DMS 273 (cell line): ENCODE measurements around the gene TUBG1.

Source experiments
- DNase-seq: peaks from one replicate; lab custom pipeline; 2025; ENCODE audit not compliant: unreplicated experiment; lab: John Stamatoyannopoulos, UW

Gene TUBG1

DNA sequence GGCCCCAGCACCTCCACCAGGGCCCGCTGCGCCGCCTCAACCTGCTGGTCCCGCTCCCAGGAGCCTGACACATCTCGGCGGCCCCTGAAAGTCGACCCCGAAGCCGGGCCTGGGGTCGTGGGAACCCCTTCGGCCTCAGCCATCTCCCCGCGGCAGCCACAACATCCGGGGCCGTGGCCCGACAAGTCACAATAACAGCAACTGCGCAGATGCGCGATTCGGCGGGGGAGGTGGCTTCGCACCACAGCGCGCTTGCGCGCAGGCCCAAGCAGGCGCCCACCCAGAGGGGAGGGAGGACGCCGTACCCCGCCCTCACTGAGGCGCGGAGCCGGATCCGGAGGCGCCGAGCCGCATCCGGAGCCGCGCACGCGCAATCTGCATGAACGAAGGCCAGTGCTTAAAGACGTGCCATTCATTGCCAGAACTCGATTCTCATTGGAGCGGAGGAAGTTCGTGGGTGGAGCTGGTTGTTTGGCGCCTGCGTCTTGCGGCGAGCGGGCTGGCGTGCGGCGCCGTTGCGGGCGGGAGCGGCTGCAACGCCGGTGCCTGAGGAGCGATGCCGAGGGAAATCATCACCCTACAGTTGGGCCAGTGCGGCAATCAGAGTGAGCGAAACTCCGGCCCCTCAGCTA, at the start of gene TUBG1, which contains the start of gene RETREG3:
TUBG1 (plus strand) TSS at position 502 of the 632 bp plus-strand sequence; CDS start at position 557, 55 bp downstream.
RETREG3 (minus strand) TSS at position 193 of the 632 bp plus-strand sequence; CDS start at position 143, 50 bp downstream.
- DNase-seq: peak; percentile 100

DNA sequence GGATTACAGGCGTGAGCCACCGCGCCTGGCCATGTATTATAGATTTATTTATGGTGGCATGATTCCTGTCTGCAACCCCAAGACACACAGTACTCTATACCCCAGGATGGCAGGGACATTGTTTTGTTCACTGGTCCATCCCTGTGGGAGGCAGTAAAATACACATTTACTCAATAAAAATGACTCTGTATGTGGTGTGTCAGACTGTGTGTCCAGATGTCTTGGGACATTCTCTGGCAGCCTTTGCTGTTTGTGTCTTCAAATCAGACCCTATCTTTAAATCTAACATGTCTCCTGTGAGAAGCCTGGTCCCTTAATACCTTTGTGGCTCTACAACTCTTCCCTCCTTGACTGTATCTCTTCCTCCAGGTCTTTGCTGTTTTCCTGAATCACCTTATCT, 49.2 kb upstream of the TUBG1 start:
- DNase-seq: no peak

DNA sequence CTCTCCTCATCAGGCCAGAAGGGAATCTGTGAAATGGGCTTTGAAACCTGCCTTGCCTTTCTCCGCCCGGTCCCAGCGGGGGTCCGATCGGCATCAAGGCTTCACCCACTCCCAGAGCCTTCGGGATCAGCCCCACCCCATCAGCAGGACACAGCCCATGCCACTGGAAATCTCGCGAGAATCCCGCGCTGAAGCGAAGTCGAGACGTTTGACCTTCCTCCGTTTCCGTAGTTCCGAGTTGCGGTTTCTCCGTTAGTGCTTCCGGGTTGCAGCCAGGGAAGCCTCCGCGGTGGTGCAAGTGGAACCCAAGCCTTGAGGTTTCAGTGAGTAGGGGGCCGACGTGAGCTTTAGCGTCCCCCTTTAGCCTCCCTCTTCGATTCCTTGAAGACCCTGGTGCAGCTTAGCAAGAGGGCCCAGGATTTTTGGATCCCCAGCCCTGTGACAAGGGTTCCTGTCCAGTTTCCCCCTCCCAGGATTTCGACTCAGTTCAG, 47.5 kb upstream of the TUBG1 start, which contains the start of gene COASY:
COASY (plus strand) TSS at position 252 of the 491 bp plus-strand sequence. CDS start 475 bp downstream, outside the sequence.
- DNase-seq: peak; percentile 94

DNA sequence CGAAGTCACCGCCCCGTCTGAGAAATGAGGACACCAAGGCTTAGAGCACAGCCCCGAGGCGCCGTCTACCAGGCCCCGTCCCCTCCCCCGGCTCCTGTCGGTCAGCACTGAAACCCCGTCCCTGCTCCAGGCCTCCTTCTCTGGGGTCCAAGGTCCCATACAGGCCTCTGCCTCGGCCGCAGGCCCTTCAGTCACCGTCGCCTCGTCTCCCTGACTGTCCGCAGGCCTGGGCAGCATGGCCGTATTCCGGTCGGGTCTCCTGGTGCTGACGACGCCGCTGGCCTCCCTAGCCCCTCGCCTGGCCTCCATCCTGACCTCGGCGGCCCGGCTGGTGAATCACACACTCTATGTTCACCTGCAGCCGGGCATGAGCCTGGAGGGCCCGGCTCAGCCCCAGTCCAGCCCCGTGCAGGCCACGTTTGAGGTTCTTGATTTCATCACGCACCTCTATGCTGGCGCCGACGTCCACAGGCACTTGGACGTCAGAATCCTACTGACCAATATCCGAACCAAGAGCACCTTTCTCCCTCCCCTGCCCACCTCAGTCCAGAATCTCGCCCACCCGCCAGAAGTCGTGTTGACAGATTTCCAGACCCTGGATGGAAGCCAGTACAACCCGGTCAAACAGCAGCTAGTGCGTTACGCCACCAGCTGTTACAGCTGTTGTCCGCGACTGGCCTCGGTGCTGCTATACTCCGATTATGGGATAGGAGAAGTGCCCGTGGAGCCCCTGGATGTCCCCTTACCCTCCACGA, 46.9 kb upstream of the TUBG1 start:
- peak; percentile 55 for DNase-seq

DNA sequence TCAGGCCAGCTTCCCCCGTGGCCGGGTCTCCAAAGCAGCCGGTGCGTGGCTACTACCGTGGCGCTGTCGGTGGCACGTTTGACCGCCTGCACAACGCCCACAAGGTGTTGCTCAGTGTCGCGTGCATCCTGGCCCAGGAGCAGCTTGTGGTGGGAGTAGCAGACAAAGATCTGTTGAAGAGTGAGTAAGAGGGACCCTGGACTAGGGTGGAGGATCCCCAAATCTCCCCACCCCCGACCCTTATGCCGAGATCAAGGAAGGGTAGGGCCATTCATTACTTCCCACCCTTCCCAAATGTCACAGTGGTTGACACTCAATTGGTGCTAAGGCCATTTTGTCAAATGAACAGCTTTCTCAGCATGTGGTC, 46.4 kb upstream of the TUBG1 start:
- DNase-seq: no peak

DNA sequence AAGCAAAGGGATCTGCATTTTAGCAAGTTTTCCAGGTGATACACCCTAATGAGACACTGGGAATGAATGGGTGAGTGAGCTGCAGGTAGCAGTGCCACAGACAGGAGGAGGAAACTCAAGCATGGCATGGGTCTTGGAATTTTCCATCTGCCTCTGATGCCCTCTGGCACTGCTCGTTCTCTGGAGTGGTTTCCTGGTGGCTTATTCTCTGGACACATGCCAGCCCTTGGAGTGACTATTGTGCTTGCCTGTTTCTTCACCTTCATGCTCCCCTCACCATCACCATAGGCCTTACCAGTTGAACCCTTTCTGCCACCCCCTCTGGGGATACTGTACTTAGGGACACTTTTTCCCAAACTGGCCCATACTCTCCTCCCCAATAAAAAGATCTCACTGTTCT, 45.9 kb upstream of the TUBG1 start:
- peak; percentile 36 for DNase-seq

DNA sequence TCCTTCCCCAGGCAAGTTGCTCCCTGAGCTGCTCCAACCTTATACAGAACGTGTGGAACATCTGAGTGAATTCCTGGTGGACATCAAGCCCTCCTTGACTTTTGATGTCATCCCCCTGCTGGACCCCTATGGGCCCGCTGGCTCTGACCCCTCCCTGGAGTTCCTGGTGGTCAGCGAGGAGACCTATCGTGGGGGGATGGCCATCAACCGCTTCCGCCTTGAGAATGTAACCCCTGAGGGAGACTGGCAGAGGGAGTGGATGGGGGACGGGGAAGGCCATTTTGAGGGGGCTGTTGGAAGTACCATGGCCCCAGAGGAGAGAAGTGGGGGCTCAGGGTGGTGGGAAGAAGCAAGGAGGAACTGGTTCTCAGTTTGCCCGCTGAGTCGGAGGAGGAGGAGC, 45.5 kb upstream of the TUBG1 start:
- DNase-seq: no peak

DNA sequence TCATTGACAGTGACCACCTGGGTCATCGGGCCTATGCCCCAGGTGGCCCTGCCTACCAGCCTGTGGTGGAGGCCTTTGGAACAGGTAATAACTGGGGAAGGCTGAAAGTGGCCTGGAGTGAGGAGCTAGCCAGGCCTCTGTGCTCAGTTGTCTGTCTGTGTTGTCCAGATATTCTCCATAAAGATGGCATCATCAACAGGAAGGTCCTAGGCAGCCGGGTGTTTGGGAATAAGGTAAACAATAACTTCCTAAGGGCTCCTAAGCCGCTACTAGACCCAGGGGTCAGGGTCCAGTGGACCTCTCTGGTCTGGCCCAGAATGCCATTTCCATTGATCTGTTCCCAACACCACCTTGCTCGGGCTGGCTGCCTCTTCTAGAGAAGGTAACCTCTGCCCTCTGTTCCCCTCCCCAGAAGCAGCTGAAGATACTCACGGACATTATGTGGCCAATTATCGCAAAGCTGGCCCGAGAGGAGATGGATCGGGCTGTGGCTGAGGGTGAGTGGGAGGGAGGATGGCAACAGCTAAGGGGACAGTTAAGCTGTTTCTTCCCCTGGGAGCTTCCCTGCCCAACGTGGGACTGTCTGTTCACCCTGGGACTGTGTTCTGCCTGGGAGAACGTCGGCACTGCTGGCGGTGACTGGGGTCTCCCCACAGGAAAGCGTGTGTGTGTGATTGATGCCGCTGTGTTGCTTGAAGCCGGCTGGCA, 44.5 kb upstream of the TUBG1 start:
- DNase-seq: no peak

DNA sequence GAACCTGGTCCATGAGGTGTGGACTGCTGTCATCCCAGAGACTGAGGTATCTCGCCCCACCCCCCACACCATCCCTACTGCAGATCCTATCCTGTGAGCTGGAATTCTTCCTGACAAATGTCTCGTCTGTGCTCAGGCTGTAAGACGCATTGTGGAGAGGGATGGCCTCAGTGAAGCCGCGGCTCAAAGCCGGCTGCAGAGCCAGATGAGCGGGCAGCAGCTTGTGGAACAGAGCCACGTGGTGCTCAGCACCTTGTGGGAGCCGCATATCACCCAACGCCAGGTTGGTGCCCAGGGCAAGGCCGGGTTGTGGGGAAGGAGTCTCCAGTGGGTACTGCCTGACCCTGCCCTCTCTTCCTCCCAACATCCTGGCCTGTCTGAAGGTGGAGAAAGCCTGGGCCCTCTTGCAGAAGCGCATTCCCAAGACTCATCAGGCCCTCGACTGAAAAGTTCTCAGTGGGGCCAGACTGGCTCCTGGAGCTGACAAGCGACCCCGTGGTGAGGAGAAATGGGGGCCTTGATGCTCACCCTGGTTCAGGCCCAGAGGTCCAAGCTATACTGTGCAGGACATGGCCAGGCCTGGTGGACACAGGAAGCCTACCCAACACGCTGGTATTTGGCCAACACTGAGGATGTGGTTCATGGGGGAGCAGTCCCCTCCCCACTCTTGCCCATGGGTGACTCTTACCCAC, 43.8 kb upstream of the TUBG1 start:
- DNase-seq: no peak

DNA sequence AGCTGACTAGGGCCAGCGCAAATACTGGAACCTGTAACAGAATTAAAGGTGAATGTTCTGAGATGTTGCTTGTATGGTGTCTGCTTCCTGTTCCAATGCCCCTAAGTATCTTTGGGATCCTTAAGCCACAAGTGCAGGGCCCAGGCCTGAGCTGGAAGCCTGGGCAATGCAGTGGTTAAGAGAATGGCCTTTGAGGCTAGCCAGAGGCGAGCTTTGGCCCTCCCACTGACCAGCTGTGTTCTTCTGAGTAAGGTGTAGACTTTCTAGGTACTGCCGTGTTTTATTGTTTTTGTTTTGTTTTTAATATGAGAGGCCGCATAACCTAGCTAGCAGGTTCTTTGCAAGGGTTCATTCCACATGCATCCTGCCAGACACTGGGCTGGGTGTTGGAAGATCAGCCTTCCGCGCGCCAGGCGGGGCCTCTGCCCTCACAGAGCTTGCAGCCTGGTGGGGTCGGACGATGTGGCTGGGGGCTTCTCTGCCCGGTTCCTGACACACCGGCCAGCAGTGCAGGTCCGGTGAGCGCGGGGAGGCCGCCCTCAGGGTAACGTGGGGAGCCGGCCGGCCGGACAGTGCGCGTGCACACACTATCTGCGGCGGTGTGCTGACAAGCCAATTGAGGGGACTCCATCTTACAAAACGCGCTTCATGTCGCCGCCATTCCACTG, 43.1 kb upstream of the TUBG1 start:
- no peak for DNase-seq

DNA sequence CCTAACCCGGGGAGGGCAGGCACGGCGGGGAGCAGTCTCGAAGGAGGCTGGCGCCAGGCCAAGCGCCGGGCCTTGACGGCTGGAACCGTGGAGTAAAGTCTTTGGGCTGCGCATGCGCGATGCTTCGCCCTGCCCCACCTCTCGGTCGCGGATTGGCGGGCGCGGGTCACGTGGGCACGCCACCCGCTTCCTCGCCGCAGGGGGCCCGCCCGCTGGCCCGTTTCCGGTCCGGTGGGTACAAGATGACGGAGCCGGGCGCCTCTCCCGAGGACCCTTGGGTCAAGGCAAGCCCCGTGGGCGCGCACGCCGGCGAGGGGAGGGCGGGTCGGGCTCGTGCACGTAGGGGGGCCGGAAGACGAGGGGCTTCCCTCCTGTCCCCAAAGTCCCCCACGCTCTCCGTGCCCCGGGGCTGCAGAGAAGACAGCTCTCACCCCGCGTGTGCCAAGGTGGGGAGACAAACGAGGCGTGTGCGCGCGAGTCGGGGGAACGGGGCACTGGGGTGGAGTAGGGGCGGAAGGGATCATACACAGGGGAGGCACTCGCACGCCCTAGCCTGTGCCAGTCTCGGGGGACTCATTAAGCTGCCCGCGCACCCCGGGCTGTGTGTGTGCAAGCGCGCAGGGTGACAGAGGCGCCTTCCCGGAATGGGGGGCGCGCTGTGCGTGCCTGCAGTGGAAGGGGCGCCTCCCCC, 42.5 kb upstream of the TUBG1 start, which contains the start of gene MLX:
MLX (plus strand) TSS at position 218 of the 691 bp plus-strand sequence; CDS start at position 243, 25 bp downstream.
- peak; percentile 98 for DNase-seq

DNA sequence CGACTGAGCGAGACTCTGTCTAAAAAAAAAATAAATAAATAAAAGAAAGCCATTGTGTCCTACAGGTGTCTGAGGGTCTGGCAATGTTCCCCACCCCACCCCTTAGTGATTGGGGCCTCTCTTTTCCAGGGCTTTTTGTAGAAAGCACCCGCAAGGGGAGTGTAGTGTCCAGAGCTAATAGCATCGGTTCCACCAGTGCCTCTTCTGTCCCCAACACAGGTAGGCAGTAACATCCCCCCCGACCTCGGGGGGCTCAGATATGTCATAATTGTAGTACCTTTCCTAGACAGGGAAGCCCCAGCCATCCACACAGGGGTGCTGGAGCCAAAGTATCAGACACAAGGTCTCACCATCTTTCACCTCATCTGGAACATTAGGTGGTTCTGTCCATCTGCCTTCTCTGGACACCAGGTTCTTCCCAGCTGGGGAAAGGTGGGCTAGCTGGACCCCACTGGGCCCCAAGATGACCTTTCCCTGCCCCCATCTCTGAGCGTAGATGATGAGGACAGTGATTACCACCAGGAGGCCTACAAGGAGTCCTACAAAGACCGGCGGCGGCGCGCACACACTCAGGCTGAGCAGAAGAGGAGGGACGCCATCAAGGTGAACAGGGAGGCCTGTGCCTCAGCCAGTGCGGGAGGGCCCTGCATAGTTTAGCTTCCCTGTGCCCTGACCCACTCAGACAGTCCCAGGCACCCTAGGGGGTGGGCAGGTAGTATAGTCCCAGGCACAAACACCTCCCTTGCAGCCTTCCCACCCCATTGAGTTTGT, 41.0 kb upstream of the TUBG1 start:
- DNase-seq: no peak

DNA sequence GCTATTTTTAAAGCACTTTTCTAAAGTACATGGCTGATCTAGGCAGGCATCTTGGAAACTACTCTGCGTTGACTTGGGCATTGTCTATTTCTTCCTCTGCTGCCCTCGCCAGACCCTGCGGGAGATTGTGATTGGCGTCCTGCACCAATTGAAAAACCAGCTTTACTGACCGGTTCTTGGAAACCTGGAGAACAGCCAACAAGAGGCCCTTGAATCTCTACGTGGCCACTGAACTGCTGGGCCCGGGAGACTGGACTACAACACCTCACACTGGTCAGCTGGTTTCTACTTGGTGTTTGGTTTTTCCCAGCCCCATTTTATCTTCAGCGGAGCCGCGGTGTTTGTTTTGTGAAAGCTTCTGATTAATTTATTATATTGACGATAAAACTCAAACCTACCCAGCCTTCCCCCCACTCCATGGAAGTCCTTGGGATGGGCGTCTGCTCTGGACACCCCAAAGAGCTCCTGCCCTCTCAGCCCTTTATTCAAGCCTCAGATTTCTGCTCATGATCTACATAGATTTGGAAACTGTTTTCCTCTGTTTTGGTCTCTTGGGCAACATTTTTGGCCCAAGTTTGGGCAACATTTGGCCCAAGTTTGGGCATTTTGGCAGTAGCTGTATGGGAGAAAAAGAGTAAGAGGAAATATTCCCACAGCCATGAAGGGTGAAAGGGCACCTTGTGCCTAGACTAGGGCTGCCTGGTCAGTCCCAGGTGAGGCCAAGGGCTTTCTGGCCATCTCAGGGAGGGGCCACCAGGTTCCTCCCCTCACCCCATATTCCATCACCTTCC, 37.9 kb upstream of the TUBG1 start:
- DNase-seq: no peak

DNA sequence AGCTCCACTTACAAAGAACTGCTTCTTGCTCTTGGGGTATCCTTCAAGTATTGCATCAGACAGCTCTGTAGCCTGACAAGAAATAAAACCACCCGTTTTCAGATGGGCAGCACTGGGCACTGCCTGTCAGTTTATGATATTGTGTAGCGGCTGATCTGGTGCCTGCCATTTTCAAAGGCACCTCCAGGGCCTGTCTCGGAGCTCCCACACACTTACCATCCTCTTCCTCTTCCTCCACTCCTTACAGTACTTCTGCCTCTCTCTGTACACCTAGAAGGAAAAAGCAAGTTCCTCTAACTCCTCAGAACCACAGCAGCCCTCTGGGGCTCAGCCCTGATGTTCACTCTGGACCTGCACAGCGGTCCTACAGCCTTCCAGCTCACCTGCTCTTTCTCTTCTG, 36.4 kb upstream of the TUBG1 start:
- DNase-seq: no peak

DNA sequence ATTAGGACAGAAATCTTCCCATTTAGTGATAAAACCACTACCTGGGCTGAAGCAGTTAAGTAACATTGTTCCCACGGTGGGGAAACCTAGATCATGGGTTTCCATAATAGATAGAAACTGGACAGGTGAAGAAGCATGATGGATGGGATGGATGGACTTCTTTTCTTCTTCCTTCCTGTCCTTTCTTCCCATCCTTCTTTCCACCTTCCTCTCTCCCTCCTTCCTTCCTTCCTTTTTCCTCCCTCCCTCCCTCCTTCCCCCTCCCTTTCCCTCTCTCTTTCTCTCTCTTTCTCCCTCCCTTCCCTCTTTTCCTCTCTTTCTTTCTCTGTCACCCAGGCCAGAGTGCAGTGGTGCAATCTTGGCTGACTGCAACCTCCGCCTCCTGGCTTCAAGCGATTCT, 35.0 kb upstream of the TUBG1 start:
- no peak for DNase-seq

DNA sequence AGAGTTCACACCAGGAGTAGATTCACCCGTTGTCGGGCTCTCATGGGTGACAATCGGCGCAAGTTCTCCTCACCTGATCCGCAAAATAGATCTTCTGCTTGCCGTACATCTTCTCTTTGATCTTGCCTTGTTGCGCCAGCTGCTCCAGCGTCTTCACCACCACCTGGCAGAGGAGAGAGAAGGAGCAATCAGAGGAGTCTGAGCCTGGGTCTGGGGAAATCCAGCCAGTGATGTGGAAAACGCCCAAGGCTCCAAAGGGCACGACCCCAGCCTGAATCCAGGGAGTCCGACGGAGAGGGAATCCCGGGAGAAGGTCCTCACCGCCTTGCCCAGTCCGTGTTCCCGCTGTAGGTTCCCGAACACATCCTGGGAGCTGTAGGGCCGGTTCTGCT, 32.3 kb upstream of the TUBG1 start:
- peak; percentile 74 for DNase-seq

DNA sequence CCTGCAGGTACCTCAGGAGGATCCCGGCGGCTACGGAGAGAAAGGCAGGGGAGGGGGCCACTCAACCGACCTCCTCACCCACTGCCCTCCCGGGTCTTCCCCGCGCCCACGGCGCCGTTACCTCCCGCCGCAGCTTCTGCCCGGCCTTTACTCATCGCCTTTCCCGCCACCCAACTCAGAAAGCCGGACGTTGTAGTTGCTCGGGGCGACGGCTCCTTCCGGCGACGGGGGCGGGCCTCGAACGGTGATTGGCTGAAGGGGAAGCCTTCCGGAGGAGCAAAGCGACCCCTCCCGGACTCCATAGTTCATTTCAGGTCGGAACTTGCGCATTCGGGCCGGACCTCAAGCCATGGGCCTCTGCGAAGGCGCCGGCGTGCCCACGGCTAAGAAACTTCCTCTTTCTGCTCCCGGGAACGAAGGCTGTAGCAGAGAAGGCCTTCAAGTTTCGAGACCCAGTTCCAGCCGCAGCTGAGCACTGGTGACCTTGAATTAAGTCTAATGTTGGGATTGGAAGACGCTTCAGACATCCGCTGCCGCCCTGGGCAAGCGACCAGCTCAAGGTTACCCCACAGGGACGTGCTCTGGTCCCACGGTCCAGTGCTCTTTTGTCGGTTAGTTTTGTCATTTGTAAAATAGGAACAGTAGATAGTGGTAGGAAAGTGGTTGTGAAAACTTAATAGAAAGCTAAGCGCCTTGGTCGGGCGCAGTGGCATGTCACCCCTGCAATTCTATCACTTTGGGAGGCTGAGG, 31.8 kb upstream of the TUBG1 start, which contains the start of gene PSMC3IP:
PSMC3IP (minus strand) TSS at position 198 of the 750 bp plus-strand sequence; CDS start at position 155, 43 bp downstream.
- DNase-seq: peak; percentile 97
